Stimulated activated CD4-positive, alpha-beta T cell treated with anti-CD3 and anti-CD28 coated beads, Interleukin-4, amount 100 ng/mL, for 48 hours (primary cell): ENCODE measurements around the gene L2HGDH.

ENCODE experiments used
- DNase-seq, 2 donors: peaks; one replicate each; pipeline ENCODE4 v3.0.0-alpha.2; 2020; ENCODE audit warnings: low read depth in 2 of 2

The L2HGDH gene

DNA sequence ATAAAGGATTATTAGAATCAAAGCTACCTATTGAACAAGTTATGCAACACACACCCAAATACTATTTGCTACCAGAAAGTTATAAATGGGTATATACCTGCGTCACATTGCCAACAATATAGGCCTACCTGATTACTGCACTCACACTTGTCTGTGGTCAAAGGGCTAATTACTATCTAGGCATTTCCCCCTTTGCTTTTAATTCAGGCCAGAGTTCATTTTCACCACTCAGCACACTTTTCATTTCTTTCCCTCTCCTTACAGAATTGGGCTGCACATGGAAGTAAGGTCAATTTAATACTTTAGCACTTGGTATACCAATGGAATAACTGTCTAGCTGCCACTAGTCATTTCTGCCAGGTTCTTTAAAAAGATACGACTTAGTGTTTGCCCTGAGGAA, 82.3 kb downstream of the L2HGDH start:
- no peak for DNase-seq

DNA sequence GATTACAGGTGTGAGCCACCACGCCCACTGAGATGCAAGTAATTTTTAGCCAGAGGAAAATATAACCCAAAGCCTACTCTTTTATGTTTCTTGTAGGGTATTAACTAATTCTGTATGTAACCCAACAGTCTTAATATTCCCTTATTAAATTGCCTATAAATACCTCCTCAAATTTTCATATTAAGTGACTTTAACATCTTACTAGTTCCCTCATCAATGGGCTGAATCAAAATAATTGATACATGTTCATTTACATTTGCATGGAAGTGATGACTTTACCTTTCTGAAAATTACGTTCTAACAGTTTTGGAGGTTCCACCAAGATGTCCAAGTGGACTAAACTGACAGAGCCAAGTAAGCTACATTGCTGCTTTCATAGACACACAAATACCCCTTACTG, 83.7 kb downstream of the L2HGDH start:
- DNase-seq: no peak

DNA sequence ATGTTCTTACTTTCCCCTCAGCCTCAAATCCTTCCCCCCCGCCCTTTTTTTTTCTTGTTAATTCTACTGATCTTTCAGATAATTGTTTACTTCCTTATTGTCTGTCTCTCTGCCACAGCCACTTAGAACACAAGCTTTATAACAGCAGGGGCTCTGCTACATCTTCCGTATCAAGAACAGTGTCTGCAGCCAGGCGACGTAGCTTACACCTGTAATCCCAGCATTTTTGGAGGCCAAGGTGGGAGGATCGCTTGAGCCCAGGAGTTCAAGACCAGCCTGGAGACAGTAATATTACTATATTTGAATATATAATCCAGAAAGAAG, 86.1 kb downstream of the L2HGDH start:
- DNase-seq: no peak

DNA sequence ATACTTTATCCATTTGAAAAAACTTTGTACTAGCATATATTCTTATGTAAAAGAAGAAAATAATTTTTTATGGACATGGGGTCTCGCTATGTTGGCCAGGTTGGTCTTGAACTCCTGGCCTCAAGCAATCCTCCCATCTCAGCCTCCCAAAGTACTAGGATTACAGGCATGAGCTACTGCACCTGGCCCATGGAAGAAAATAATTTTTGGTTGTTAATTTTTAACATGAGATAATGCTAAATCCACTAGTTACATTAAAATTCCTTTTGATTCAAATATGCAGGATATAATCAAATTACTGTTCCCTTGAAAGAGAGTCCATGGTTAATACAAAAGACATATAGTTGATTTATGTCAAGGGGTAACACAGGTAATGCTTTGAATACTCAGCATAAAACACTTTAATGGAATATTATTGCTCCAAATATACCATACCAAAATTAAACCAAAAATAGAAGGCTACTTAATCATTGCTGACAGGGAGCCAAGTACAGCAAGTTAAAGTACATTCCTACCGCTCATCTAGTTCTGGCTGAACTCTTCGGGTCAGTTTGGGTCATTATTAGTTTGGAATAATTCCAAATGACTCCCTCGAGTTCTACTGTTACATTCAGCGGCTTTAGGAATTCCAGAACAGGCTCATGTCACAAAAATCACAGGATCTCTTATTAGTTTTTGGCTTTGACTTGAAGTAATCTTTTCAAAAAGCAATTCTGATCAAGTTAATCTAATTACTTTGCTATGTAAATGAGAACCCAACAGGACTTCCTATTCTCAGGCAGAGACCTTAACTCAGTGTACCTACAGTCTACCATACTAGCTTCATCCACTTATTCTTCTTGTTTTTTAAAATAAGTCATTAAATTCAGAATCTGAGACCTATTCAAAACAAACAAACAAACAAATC, 86.7 kb downstream of the L2HGDH start:
- no peak for DNase-seq

DNA sequence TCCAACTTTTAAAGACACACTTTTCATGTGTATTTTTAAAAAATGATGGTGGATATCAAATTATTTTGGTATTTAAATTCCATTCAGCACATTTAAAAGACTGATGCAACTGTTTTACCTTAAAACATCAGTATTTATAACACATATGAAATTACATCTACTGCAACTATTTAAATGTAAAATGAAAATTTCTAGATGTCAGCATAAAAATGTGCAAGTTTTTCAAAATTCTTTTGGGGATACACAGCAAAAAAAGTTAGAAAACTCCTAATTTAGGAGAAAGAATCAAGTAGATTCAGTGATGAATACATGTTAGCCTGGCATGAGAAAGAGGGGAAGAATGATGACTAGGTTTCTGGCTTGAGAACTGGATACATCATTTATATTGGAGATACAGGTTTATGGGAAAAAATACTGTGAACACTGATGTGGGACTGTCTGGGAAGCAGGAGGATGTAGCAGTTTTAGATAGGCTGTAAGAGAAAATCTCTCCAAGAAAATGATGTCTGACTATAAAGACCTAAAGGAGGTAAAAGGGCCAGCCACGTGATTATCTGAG, 89.9 kb downstream of the L2HGDH start:
- no peak for DNase-seq

DNA sequence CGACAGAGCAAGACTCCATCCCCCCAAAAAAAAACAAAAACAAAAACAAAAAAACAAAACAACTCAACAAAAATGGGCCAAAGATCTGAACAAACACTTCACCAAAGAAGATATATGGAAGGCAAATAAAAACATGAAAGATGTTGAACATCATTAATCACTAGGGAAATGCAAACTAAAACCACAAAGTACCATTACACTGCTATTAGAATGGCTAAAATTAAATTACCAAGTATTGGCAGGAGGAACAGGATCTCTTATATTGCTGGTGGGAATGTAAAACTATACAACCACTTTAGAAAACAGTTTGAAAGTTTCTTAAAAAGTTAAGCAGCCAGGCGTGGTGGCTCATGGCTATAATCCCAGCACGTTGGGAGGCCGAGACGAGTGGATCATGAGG, 93.5 kb downstream of the L2HGDH start:
- no peak for DNase-seq

DNA sequence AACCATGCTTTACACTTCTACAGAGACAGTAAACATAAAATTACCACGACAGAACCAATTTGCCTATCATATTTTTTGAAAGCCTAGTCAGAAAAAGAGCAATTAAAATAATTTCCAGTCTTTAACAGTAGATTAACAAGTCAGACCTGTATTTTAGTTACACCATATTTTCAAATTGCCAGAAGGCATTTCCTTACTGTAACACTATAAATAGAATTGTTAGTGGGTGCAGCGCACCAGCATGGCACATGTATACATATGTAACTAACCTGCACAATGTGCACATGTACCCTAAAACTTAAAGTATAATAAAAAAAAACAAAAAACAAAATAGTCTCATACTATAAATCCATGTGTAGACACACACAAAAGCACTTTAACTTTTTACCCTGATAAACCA, 96.6 kb downstream of the L2HGDH start:
- no peak for DNase-seq

DNA sequence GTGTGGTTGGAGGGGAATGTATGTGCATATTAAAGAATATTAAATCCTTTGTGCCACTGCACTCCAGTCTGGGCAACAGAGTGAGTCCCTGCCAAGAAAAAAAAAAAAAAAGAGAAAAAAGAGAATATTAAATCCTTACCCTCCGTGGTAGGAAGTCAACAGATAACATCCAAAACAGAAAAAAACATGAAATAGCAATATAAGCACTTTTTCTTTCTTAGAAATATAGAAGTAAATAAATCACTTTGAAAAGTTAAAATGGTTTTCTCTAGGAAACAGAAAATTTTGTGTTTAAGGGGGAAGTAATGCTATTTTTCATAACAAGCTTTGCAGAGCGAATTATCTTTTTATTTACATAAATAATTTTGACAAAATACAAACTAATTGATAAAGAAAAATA, 98.2 kb downstream of the L2HGDH start:
- no peak for DNase-seq

DNA sequence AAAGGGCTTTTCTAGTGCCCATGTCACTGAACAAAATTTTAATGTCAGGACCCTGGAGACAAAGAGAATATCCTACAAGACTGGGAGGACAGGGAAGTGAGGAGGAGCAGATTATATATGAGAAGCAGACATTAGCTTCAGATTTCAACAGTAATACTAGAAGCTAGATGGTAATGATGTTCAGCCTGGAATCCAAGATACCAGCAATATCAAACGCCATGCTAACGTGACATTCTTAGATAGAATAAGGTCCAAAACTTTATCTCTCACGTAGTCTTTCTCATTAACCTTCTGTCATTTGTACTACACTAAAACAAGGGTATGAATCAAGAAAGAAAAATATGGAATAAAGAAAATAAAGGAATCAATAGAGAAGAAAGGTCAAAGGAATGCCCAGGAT, 99.3 kb downstream of the L2HGDH start:
- no peak for DNase-seq

DNA sequence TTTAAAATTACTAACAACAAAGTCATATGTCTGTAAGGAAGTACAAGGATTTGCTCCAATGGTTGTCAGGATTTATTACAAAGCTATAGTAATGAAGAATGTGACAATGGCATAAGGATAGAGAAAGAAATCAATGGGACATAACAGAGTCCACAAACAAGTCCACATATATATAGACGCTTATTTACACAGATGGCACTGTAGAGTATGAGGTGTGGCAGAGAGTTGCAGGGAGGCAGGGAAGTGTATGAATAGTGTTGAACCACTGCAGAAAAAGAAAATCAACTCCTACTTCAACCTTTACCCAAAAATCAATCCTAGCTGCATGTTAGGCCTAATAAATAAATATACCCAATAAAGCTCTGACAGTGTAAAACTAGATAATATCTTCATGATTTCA, 102.0 kb downstream of the L2HGDH start:
- no peak for DNase-seq

DNA sequence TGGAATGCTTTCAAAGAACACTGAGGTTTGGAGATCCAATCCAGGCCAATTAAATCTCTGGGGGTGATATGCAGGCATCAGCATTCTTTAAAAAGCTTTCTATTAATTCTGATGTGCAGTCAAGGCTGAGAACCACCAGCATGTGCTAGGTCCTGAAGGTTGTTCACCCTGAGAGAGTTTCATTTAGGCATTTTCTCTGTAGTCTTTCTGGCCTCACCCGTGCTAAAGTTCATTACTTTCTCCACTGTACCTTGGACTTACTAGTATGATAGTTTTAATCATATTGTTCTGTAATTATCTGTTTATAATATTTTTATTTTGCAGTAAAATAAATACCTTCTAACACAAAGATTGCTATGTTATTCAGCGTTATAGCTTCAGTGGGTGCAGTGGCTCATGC, 113.5 kb downstream of the L2HGDH start:
- DNase-seq: no peak

DNA sequence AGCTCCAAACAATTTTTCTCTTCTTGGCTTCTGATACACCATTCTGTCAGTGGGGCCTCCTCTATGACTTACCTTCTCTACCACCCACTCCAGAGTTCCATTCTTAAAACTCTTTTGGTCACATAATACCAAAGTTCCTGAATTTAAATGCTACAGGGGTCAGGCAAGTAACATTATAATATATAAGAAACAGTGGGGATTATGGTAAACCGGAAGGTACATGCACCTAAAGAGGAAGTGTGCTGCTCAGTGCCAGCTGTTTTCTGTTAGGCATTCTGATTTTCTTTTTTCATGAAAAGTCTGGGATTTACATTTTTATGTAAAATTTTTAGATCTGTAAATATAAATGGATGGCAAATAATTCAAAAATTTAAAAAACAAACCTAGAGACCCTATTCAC, 120.5 kb downstream of the L2HGDH start:
- no peak for DNase-seq
